Activated CD4-positive, alpha-beta T cell treated with anti-CD3 and anti-CD28 coated beads, Interleukin-2, Interleukin-6, amounts not matched to agents 100 ng/mL and 50 ng/mL, durations not matched to agents 16 hours and 8 hours (primary cell): ENCODE data around the gene PRF1.

ENCODE experiments used
- DNase-seq: peaks from one replicate; pipeline ENCODE4 v3.0.0-alpha.2; 2020

PRF1 gene

GRCh38 chr10:70575874-70576802 is 26.4 kb downstream of the PRF1 start:
- DNase-seq = peak; percentile 79

- DNase-seq = no peak
Measured at GRCh38 chr10:70575486-70575873, 27.1 kb downstream of the PRF1 start.

- no peak for DNase-seq
Measured at GRCh38 chr10:70573599-70574506, 28.7 kb downstream of the PRF1 start.

- DNase-seq = no peak
Measured at GRCh38 chr10:70571636-70572439, 30.7 kb downstream of the PRF1 start.

- no peak for DNase-seq
Measured at GRCh38 chr10:70571236-70571635, 31.3 kb downstream of the PRF1 start.

GRCh38 chr10:70568781-70569495 is 33.6 kb downstream of the PRF1 start:
- DNase-seq = no peak

- DNase-seq = no peak
Measured at GRCh38 chr10:70568113-70568512, 34.4 kb downstream of the PRF1 start.

- DNase-seq = no peak
Measured at GRCh38 chr10:70567603-70568002, 34.9 kb downstream of the PRF1 start.

GRCh38 chr10:70566515-70567290 is 35.8 kb downstream of the PRF1 start:
- no peak for DNase-seq

- DNase-seq = no peak
Measured at GRCh38 chr10:70565556-70566514, 36.7 kb downstream of the PRF1 start.

- DNase-seq = no peak
Measured at GRCh38 chr10:70564901-70565351, 37.6 kb downstream of the PRF1 start.

- no peak for DNase-seq
Measured at GRCh38 chr10:70564113-70564725, 38.3 kb downstream of the PRF1 start.

- DNase-seq = no peak
Measured at GRCh38 chr10:70563230-70563629, 39.3 kb downstream of the PRF1 start.

GRCh38 chr10:70562036-70562755 is 40.3 kb downstream of the PRF1 start:
- no peak for DNase-seq

GRCh38 chr10:70561558-70561957 is 41.0 kb downstream of the PRF1 start:
- no peak for DNase-seq

GRCh38 chr10:70561070-70561469 is 41.5 kb downstream of the PRF1 start:
- DNase-seq = no peak

- DNase-seq = no peak
Measured at GRCh38 chr10:70560511-70560941, 42.0 kb downstream of the PRF1 start.

- no peak for DNase-seq
Measured at GRCh38 chr10:70559861-70560260, 42.7 kb downstream of the PRF1 start.
